ENCODE measurements around the gene CLDN6.
A peak's percentile ranks its signal among the peaks of the same experiment; 100 is the strongest.

Gene CLDN6

GRCh38 chr16:3027489-3027795 is 9.5 kb upstream of the CLDN6 start:
- no peak for DNase-seq

GRCh38 chr16:3026609-3027488 is 8.9 kb upstream of the CLDN6 start:
- DNase-seq = no peak

- no peak for DNase-seq
Observed at GRCh38 chr16:3026003-3026378, 8.0 kb upstream of the CLDN6 start.

DNA sequence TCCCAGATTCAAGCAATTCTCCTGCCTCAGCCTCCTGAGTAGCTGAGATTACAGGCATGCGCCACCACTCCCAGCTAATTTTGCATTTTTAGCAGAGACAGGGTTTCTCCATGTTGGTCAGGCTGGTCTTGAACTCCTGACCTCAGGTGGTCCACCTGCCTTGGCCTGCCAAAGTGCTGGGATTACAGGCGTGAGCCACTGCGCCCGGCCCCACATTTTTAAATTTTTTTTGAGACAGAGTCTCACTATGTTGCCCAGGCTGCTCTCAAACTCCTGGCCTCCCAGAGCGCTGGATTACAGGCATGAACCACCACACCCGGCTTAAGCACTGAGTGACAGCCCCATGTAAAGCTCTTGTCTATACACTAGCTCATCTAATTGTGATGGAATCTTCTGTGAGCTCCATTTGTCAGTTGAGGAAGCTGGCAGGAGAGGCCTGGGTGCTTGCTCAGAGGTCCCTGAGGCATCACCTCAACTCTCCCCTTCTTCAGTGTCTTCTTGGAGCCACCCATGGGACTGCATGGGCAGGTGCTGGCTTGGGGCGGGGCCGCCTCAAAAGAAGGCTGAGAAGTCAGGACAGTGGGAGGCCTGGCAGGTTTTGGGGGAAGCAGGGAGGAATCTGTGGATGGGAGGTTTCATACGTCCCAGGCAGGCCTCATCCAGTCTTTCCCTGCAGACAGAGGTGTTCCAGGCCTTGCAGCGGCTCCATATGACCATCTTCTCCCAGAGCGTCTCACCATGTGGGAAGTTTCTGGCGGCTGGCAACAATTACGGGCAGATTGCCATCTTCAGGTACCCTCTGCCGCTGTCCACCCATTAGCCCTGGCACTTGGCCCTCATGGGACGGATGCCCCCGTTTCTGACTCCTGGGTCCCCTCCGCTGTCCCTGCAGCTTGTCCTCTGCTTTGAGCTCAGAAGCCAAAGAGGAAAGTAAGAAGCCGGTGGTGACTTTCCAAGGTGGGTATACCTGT is 7.3 kb upstream of the CLDN6 start:
- DNase-seq = no peak

- peak; percentile 98 for DNase-seq
Observed at GRCh38 chr16:3023669-3024478, 5.9 kb upstream of the CLDN6 start, which contains the start of the genes HCFC1R1 and THOC6. Gene HCFC1R1 (minus strand): TSS chr16:3023942. CDS start chr16:3023941, 1 bp downstream. Gene THOC6 (plus strand): TSS chr16:3024035. CDS start chr16:3024327, 292 bp downstream.

- DNase-seq = peak; percentile 47
Observed at GRCh38 chr16:3023415-3023668, 5.4 kb upstream of the CLDN6 start.

DNA sequence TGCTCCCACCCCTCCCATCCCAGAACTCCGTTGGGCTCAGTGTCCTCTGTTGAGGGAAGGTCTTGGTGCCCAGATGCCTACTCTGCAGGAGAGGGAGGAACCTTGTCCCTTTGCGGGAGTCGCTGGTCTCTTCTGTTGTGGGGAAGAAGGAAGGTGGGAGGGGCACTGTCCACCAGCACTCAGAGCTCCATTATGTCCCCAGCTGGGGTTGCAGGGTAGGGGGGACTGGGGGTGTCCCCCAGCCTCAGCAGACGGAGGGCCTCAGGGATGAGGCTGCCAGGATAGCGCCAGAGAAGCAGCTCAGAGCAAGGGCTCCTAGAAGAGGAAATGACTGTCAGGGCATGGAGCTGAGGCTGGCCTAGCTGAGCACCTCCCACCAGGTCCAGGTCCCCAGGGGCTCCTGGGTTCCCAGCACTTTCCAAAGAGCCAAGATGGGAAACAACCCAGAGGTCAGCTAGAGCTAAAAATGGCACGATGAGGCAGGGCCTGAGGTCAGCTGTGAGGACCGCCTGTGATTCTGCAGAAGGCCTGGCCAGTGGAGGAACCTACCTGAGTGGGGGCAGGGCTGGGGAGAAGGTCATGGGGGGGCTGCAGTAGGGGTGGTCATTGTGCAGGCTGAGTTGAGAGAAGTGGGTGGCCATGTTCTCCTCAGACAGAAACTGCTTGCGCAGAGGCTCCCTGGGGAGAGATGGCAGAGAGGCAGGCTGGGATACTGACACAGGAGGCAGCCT is 4.9 kb upstream of the CLDN6 start:
- DNase-seq = peak; percentile 42

DNA sequence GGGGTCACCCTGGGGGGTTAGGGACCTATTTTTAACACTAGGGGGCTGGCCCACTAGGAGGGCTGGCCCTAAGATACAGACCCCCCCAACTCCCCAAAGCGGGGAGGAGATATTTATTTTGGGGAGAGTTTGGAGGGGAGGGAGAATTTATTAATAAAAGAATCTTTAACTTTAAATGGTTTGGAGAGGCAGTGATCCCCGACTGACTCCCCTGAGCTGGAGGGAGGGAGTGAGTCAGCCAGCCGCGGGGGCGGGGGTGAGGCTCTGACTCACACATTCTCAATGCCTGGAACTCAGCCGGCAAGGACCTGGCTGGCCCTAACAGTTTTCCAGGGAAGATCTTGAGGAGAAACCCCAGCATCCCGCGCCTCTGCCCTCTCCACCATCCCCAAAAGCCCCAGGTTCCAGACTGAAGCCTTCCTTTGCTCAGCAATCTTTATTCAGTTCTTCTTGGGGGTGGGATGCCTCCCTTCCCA is 4.3 kb upstream of the CLDN6 start:
- peak; percentile 92 for DNase-seq

DNA sequence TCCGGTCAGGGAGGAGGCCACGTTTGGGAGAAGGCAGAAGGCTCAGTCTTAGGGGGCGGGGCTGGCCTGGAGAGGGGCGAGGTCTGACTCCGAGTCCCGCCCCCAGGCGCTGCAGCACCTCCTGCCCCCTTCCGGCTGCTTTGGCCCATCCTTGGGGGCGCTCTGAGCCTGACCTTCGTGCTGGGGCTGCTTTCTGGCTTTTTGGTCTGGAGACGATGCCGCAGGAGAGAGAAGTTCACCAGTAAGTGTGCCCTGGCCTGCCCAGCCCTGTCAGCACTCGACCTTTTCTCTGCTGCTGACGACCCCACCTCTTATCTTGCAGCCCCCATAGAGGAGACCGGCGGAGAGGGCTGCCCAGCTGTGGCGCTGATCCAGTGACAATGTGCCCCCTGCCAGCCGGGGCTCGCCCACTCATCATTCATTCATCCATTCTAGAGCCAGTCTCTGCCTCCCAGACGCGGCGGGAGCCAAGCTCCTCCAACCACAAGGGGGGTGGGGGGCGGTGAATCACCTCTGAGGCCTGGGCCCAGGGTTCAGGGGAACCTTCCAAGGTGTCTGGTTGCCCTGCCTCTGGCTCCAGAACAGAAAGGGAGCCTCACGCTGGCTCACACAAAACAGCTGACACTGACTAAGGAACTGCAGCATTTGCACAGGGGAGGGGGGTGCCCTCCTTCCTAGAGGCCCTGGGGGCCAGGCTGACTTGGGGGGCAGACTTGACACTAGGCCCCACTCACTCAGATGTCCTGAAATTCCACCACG is 3.6 kb upstream of the CLDN6 start:
- peak; percentile 92 for DNase-seq

DNA sequence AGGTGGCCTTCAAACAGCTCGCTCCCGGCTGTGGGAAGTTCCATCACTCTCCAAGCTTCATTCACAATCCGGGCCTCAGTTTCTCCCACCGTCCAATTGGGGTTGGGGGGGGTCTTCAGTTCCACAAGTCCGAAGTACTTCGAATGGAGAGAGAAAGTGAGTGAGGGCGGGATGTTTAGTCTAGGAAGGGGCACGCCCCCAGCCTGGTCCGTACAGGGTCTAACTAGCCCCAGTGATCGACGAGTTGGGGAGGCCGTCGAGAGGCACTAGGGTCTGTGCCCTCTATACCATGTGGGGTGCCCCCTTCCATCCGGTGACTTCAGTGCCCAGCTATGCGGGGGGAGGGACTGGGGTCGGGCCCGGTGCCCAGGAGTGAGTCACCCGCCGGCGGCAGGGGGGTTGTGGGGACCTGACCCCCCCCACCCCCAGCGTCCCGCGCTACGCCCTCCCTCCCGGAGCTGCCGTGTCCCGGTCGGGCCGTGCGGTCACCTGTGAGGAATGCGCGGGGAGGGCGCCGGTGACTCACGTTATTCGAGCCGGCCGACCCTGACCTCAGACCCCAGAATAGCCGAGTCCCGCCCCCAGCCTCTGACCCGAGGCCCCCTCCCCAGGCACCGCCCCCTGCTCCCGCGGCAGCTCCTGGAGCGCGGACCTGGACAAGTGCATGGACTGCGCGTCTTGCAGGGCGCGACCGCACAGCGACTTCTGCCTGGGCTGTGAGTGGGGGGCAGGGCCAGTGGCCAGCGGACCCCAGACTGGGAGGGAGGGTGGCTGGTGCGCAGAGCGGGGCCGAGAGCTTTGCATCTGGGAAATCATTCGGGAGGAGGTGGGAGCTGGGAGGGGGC is 2.8 kb upstream of the CLDN6 start:
- DNase-seq = peak; percentile 88

DNA sequence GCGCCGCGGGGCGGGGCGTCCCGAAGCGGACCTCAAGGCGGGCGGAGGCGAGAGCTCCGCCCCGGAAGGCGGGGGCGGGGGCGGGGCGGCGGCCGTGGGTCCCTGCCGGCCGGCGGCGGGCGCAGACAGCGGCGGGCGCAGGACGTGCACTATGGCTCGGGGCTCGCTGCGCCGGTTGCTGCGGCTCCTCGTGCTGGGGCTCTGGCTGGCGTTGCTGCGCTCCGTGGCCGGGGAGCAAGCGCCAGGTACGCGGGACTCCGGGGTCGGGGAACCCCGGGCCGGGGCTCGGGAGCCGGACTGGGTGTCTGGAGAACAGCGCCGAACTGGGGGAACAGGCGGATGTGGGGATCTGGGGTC is 2.2 kb upstream of the CLDN6 start, which contains the start of gene TNFRSF12A:
Gene TNFRSF12A (plus strand): TSS at position 122 of the 357 bp plus-strand sequence. CDS start 30 bp downstream, at position 152.
- DNase-seq = peak; percentile 84

- DNase-seq = no peak
Observed at GRCh38 chr16:3019594-3020246, 1.7 kb upstream of the CLDN6 start.

DNA sequence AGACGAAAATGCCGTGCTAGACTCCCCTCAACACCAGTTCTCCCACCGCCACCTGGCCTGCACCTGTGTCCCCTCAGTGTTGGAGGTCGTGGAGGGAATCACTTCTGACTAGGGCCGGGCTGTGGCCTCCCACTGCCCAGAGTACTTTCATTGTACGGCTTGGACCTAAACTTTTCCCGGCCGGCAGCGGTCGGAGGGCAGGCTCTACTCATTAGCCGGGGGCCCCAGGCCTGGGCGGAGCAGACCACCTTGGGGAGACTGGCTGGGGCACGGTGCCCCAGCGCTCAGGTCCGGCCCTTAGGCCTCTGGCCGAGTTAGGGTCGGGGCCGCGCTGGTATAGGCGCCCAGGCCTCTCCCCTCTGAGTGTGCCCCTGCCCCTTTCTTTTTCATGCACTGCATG is 639 bp downstream of the CLDN6 start:
- DNase-seq = no peak

DNA sequence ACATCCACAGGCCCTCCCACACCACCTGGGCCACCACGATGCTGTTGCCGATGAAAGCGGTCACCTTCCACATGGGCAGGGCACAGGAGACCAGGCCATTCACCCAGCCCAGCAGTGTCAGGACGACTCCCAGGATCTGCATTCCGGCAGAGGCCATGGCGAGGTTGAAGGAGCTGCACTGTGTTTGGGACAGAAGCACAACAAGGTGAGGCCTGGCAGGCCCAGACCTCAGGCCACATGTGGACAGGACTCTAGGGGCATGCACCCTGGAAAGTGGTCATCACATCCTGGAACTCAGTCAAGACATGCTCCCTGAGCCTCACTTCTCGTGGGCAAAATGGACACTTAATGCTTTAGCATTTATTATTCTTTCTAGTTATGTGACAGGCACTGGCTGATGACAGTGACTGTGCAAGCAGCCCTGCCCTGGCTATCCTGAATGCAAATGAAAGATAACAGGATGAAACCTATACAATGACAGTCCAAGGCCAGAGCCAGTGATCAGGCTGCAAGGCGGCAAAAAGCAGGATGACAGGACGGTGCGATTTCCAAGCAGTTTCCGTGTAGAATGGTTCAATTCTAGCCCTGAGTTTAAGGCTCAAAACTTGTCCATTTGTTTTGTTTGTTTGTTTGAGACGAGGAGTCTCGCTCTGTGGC is 2.0 kb downstream of the CLDN6 start:
- no peak for DNase-seq

- no peak for DNase-seq
Observed at GRCh38 chr16:3014971-3015370, 3.0 kb downstream of the CLDN6 start.

DNA sequence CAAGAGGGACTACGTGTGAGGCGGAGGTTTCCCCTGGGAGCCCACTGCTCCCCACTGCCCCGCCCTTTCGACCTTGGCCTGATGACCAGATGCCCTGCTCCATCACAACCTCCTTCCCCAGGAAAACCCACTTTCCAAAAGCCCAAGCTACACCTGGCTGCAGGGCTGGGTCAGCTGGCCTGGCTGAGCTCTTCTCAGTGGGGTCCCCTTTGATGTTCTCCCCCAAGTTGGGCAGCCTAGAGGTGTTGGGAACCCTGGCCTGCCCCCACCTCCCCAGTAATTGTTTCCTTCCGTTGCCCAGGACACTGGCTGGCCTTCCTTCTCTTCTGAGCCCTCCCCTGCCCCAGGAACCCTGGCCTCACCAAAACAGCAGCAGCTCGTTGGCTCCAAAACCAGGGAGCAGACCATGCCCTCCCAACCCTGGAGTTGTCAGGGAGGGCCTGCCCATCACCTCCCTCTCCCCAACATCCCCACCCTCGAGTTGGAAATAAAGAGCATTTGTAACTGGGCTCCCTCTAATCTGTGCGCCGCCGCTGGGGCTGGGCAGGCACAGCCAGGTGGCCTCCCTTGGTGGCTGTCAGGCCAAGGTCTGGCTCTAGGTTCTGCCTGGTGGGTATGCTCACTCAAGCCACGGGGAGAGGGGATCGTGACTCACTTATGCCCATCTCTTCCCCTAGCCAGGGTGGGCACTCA is 3.8 kb downstream of the CLDN6 start:
- no peak for DNase-seq

DNA sequence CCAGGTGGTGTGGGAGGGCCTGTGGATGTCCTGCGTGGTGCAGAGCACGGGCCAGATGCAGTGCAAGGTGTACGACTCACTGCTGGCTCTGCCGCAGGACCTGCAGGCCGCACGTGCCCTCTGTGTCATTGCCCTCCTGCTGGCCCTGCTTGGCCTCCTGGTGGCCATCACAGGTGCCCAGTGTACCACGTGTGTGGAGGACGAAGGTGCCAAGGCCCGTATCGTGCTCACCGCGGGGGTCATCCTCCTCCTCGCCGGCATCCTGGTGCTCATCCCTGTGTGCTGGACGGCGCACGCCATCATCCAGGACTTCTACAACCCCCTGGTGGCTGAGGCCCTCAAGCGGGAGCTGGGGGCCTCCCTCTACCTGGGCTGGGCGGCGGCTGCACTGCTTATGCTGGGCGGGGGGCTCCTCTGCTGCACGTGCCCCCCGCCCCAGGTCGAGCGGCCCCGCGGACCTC is 4.5 kb downstream of the CLDN6 start:
- DNase-seq = no peak

DNA sequence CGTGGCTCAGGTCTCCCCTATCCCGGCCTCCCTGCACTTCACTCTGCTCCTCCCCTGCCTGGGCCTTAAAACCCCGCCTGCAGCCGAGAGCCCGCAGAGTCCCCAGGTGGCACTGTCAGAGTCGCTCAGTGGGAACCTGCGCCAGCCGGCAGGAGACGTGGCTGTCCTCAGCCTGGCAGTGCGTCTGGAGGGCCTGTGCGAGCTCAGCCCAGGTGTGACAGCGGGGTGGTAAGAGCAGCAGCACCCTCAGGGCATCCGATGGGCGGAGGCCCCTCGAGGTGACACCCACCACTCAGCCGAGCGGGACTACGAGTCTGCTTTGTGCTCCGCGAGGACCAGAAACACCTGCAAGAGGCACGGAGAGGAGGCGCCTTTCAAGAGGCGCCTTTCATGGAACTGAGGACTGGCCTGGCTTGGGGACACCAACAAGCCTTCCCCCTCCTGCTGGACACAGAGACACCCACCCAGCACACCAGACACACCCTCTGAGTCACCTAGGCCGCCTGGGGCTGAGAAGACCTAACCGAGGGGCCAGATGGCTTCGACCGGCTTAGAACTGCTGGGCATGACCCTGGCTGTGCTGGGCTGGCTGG is 5.1 kb downstream of the CLDN6 start, which contains the start of gene CLDN9:
Gene CLDN9 (plus strand): TSS at position 96 of the 593 bp plus-strand sequence. CDS start 440 bp downstream, at position 536.
- peak; percentile 29 for DNase-seq

Measured in CD4-positive, alpha-beta T cell treated with Interleukin-17A for 4 hours (primary cell).